Neural crest cell (in vitro differentiated cells): ENCODE measurements around the gene FOXA3. TPM values are rescaled to one million over a fixed set of nuclear protein-coding genes. Genes with fewer than 3 reads are reported as not detected.
A peak's percentile ranks its signal among the peaks of the same experiment; 100 is the strongest.

ENCODE experiments used
- DNase-seq: peaks from one replicate; pipeline ENCODE4 v3.0.0; 2021; ENCODE audit warnings: low read depth, mixed read lengths, low spot score
- H3K27ac Mint-ChIP-seq: one replicate; pipeline ENCODE4 v1.8.0; 2021; ENCODE audit warnings: mild to moderate bottlenecking, mixed read lengths; ENCODE audit not compliant: unreplicated experiment
- H3K27me3 Mint-ChIP-seq: 2 replicates; pipeline ENCODE4 v1.8.0; 2021; ENCODE audit warnings: low read depth, mild to moderate bottlenecking, mixed read lengths
- H3K36me3 Mint-ChIP-seq: 2 replicates; pipeline ENCODE4 v1.8.0; 2021; ENCODE audit warnings: low read depth, mild to moderate bottlenecking, mixed read lengths
- H3K4me1 Mint-ChIP-seq: 2 replicates; pipeline ENCODE4 v1.8.0; 2021; ENCODE audit warnings: mixed read lengths
- H3K4me3 Mint-ChIP-seq: one replicate; pipeline ENCODE4 v1.8.0; 2021; ENCODE audit warnings: mild to moderate bottlenecking, mixed read lengths
- H3K9me3 Mint-ChIP-seq: 2 replicates; pipeline ENCODE4 v1.8.0; 2021; ENCODE audit warnings: mixed read lengths
- total RNA-seq: library from RNA; stranded (reverse); gene quantifications from 2 replicates; pipeline ENCODE4 v1.2.1, GENCODE V29; 2021
- TF ChIP-seq, protein P1 (sequence below): fragments of 200-600 bp; sonication (generic); conservative IDR thresholded peaks from 2 replicates; pipeline ENCODE4 v1.5.0; 2021; ENCODE audit warnings: antibody characterized with exemption, mild to moderate bottlenecking

The FOXA3 gene
- total RNA-seq, 1 donor from 2014 or later: not detected

DNA sequence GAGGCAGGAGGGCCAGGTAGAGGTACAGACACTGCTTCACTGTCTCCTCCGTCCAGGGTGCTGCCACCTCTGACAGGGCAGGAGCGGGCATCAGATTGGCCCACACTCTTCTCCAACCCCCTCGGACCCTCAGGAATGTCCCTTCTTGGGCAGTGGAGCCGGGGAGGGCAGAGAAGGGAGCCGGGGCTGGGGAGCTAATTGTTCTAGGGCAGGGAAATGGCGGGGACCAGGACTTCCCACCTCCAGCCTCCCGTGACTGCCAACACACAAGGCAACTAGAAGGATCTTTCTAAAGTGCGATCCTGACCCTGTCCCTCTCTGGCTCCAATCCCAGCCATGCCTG is 38.9 kb upstream of the FOXA3 start:
- Mint-ChIP-seq H3K4me3 (no peak overlapping the region), H3K27me3 (no peaks in the 10 kb centered on the region)

DNA sequence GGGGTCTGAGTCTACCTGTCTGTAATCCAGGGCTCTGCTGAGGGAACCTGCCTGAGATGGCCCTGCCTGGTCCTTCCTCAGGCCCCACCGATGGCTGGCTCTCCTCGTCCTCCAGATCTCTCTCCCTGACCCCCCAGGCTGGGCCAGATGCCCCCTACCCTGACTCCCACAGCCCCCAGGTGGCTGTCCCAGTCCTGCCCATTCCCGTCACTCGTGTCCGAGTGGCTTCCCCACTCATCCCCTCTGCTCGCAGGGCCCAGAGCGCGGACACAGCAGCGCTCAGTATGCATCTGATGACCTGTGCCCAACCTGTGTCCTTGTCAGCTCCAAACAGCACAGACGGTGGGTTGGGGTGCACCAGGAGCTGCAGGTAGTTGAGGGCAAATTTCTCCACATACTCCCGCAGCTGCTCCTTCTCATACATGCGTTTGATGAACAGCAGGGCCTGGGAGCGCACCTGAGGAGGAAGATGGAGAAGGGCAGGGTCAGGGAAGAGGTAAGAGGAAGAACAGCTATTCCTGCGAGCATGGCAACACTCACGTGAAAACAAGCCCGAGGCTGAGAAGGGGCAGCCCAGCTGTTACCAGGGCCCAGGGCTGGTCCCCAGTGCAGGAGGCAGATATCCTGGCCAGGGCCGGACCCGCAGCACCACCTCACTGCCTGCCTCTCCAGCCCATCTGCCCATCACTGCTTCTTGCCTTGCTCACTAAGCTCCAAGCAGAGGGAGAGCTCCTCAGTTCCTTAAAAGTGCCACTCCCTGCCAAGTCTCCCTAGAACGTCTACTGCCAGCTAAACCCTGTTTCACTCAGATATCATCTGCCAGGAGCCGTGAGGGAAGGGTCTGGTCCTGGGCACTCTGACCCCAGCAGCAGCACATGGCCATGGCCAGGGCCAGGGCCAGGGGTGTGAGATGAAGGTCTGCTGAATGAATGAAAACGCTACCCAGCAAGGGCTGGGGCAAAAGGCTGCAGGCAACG is 37.9 kb upstream of the FOXA3 start:
- no peak overlapping the region for H3K27ac Mint-ChIP-seq
- no peaks in the 10 kb centered on the region for H3K9me3 Mint-ChIP-seq
- H3K27me3 Mint-ChIP-seq: no peaks in the 10 kb centered on the region
- TF ChIP-seq, protein P1, sequence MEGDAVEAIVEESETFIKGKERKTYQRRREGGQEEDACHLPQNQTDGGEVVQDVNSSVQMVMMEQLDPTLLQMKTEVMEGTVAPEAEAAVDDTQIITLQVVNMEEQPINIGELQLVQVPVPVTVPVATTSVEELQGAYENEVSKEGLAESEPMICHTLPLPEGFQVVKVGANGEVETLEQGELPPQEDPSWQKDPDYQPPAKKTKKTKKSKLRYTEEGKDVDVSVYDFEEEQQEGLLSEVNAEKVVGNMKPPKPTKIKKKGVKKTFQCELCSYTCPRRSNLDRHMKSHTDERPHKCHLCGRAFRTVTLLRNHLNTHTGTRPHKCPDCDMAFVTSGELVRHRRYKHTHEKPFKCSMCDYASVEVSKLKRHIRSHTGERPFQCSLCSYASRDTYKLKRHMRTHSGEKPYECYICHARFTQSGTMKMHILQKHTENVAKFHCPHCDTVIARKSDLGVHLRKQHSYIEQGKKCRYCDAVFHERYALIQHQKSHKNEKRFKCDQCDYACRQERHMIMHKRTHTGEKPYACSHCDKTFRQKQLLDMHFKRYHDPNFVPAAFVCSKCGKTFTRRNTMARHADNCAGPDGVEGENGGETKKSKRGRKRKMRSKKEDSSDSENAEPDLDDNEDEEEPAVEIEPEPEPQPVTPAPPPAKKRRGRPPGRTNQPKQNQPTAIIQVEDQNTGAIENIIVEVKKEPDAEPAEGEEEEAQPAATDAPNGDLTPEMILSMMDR: no peak
- peaks cover 16% of the 10 kb centered on the region for H3K36me3 Mint-ChIP-seq
- H3K4me3 Mint-ChIP-seq: peak overlapping the region; percentile 23
- no peaks in the 10 kb centered on the region for H3K4me1 Mint-ChIP-seq
- no peak for DNase-seq

More for the DNA sequence above, 38.9 kb upstream of the FOXA3 start:
- no peak overlapping the region for H3K27ac Mint-ChIP-seq
- H3K9me3 Mint-ChIP-seq: no peaks in the 10 kb centered on the region
- TF ChIP-seq, protein P1: no peak
- peaks cover 17% of the 10 kb centered on the region for H3K36me3 Mint-ChIP-seq
- H3K4me1 Mint-ChIP-seq: peaks cover 1% of the 10 kb centered on the region
- no peak for DNase-seq

DNA sequence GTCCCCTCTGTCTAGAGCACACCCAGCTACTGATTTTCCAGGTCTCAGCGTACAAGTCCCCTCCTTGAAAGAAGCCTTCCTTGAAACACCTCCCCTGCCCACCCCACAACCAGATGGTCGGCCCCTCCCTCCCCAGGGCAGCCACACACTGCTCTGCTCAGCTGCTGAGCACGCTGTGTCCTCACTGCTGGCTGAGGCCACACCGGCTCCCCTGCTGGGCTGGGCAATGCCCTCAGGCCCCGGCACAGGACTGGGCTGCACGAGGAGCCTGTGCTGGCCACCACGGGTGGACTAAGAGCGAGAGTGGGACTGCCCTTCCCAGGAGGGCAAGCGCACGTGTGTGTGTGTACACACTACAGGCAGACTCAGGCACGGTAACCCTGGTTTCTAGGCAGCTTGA is 37.2 kb upstream of the FOXA3 start:
- H3K36me3 Mint-ChIP-seq: peaks cover 19% of the 10 kb centered on the region
- H3K9me3 Mint-ChIP-seq: no peaks in the 10 kb centered on the region
- TF ChIP-seq, protein P1: no peak
- no peaks in the 10 kb centered on the region for H3K27me3 Mint-ChIP-seq
- no peak overlapping the region for H3K4me3 Mint-ChIP-seq
- H3K27ac Mint-ChIP-seq: no peak overlapping the region
- H3K4me1 Mint-ChIP-seq: no peaks in the 10 kb centered on the region
- no peak for DNase-seq

DNA sequence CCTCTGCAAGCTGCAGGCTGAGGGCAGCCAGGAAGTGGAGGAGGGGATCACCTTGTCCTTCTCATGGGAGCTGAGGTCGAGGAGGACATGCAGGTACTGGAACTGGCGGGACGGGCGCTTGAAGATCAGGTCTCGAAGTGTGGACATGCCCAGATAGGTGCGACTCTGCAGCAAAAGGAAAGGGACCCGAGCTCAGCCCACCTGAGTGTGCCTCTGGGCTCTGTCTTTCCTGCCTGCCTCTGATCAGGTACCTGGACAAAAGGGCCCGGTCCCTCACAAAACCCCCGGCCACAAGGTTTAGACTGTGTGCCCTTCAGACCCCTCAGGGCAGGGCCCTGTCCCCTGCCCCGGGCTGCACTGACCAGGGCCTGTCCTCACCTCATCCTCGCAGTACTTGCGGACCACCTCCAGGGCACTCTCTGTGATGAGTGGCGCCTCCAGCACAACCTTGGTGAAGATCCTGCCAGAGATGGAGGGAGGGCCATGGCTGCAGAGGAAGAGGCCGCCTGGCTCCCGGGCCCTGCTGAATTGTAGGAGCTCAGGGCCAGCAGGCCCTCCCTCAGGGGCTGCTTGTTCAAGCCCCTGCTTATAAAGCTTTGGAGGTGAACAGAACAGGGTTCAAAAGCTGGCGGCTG is 36.5 kb upstream of the FOXA3 start:
- no peaks in the 10 kb centered on the region for H3K27me3 Mint-ChIP-seq
- no peaks in the 10 kb centered on the region for H3K4me1 Mint-ChIP-seq
- H3K36me3 Mint-ChIP-seq: peaks cover 19% of the 10 kb centered on the region
- no peak overlapping the region for H3K27ac Mint-ChIP-seq
- TF ChIP-seq, protein P1: no peak
- no peak overlapping the region for H3K4me3 Mint-ChIP-seq
- H3K9me3 Mint-ChIP-seq: no peaks in the 10 kb centered on the region
- DNase-seq: no peak

DNA sequence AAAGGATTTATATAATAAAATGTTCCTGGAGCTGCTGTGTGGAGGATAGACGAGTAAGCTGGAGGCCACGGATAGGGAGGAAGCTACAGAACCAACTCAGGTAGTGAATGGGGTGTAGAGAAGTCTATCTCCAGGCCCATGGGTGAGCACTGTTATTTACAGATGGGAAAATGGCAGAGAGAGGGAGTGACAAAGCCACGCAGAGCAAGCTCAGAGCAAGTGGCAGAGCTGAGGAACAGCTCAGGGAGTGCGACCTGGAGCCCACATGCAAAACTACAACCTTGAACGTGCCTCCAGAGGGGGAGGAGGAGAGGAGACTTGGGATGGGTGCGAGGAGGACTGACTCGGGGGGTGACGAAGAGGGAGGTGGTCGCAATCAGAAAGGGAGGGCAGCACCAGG is 35.6 kb upstream of the FOXA3 start:
- peaks cover 19% of the 10 kb centered on the region for H3K36me3 Mint-ChIP-seq
- DNase-seq: no peak
- TF ChIP-seq, protein P1: no peak
- H3K4me3 Mint-ChIP-seq: no peak overlapping the region
- H3K27ac Mint-ChIP-seq: peak overlapping the region; percentile 50
- H3K27me3 Mint-ChIP-seq: no peaks in the 10 kb centered on the region
- H3K4me1 Mint-ChIP-seq: no peaks in the 10 kb centered on the region
- no peaks in the 10 kb centered on the region for H3K9me3 Mint-ChIP-seq
